Fibroblast of mammary gland (primary cell): ENCODE results near the gene ATXN1.
"Not testable (repeated sequence)": the region's sequence is repeated elsewhere in the genome, so short reads cannot be mapped to it uniquely, and the experiment has no call there.

Experiments
- DNase-seq: peaks from one replicate; pipeline ENCODE4 v3.0.0-alpha.2; 2010; ENCODE audit warnings: low read depth
- H3K4me3 ChIP-seq: 2 replicates; pipeline ENCODE4 v1.5.1; 2011; ENCODE audit warnings: low read depth, mild to moderate bottlenecking, low read length, moderate library complexity; ENCODE audit not compliant: control insufficient read depth
- TF ChIP-seq, protein P1 (sequence below): conservative IDR thresholded peaks from 2 replicates; pipeline ENCODE4 v1.5.1; 2011; ENCODE audit warnings: low read depth, low read length, inconsistent platforms; ENCODE audit not compliant: control insufficient read depth, insufficient read depth

ATXN1 gene

DNA sequence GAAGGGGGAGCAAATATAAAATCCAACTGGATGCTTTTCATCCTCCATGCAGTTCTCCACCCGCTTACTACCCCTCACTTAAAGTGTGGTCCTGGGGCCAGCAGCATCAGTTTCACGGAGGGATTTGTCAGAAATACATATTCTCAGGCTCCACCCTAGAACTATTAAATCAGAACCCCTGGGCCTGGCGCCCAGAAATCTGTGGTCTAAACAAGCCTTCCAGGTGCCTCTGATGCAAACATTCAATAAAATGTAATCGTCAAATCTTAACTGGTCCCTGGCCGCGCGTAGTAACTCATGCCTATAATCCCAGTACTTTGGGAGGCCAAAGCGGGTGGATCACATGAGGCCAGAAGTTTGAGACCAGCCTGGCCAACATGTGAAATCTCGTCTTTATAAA, 47.7 kb downstream of the ATXN1 start:
- H3K4me3 ChIP-seq, result no peak overlapping the region
- DNase-seq, result peak; percentile 30
- TF ChIP-seq, protein P1, sequence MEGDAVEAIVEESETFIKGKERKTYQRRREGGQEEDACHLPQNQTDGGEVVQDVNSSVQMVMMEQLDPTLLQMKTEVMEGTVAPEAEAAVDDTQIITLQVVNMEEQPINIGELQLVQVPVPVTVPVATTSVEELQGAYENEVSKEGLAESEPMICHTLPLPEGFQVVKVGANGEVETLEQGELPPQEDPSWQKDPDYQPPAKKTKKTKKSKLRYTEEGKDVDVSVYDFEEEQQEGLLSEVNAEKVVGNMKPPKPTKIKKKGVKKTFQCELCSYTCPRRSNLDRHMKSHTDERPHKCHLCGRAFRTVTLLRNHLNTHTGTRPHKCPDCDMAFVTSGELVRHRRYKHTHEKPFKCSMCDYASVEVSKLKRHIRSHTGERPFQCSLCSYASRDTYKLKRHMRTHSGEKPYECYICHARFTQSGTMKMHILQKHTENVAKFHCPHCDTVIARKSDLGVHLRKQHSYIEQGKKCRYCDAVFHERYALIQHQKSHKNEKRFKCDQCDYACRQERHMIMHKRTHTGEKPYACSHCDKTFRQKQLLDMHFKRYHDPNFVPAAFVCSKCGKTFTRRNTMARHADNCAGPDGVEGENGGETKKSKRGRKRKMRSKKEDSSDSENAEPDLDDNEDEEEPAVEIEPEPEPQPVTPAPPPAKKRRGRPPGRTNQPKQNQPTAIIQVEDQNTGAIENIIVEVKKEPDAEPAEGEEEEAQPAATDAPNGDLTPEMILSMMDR, result no peak

DNA sequence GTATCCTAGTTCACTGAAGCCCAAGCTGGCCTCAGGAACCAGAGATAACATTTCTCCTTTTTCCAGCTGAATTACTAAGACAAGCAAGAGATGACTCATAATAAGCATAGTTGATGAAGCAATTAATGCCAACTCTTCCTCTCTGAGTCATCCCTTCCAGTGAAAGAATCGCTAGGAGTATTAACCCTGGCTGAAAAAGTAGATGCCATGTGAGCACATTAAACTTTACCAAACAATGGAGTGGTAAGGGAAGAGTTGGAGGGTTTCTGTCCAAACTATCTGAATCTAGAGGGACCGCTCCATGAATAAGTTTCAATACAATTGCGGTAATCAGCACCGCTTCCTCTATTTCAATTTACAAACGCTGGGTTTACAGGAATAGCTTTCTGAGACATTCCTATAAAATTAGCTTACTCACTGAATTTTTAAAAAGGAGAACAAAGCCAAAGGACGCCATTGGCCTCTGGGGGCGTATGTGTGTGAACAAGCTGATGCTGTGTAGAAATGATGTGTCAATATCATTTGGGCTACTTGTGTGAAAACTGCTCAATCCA, 48.3 kb downstream of the ATXN1 start:
- DNase-seq, result peak; percentile 96
- H3K4me3 ChIP-seq, result peak overlapping the region; percentile 28
- TF ChIP-seq, protein P1, result peak; percentile 48

DNA sequence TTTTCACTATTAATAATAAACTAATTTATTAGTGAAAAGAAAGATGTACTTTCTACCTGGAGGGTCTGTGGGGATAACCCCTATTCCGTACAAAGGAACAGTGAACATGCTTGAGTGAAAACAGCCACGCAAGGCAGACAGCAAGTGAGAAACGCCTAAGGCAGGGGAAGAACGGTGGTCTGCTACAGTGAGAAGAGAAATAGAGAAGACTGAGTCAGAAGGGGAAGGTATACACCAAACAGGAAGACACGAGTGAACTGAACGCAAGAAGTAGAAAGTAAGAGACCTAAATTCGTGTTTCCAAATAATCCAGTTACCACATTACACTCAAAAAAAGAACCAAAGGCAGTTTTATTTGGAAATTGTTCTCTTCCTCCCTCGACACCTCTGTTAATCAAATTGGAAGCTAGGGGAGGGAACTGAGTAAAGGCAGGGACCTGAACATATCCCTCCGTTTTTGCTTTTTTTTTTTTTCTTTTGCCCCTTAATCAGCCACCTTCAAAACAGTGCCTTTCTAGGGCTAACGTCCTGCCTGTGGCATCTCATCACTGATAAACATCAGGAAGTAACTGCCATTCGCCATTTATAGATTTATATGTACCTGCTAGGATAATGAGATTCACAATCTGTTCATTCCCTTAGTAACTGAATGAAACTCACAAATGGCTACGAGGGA, 48.9 kb downstream of the ATXN1 start:
- TF ChIP-seq, protein P1, result no peak
- peak overlapping the region; percentile 28 for H3K4me3 ChIP-seq
- peak; percentile 25 for DNase-seq

DNA sequence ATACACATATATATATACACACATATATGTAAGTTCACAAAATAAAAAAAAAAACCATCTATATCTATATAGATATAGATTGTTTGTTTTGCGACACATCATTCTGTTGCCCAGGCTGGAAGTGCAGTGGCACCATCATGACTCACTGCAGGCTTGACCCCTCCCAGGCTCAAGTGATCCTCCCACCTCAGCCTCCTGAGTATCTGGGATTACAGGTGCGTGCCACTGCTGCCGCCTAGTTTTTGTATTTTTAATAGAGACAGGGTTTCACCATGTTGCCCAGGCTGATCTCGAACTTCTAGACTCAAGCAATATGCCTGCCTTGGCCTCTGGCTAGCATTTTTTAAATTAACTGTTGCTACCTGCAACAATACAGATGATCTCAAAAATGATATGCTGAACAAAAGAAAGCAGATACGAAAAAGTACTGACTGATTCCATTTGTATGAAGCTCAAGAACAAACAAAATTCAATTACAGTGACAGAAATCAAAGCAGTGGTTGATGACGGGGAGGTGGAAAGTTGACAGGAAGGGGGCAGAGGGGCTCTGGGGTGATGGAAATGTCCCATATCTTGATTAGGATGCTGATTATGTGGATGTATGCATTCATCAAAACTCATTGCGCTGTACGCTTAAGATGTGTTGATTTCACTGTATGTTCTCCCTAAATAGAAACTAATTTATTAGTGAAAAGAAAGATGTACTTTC, 49.6 kb downstream of the ATXN1 start:
- DNase-seq, result peak; percentile 38
- TF ChIP-seq, protein P1, result no peak
- H3K4me3 ChIP-seq, result no peak overlapping the region

DNA sequence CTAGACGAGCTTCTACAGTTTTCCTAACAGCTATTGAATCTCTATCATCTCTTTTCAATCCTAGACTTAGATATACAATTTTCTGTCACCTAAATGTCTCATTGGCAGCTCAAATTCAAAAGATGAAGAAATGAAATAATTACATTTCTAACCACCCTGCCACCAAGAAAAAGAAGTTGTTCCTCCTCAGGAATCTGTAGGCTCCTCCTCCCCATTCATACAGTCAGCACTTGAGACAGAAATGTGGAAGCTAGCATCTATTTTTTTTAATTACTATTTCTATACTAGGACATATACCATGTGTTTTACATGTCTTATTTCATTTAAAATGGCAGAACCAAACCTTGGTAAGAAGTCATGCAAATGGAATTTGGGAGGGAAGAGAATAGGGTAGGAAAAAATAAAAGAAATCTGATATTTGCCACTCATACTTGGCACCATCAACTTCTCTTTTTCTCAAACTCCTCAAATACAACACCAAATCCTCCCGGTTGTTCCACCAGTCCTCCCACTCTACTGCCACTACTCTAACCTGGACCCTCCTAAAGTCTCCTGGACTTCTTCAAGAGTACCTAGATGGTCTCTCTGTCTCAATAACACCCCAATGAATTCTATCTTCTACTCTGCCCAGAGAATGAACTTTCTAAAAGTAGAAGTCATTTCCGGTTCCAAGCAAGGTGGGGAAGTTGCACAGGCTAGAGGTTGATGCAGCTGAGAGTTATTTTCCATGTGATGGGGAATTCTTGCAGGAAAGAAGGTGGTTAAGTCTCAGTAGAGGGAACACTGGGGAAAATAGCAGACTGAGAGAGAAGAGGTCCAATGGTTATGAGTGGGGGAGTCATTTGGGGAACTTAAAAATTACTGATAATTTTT, 54.1 kb downstream of the ATXN1 start:
- H3K4me3 ChIP-seq, result no peak overlapping the region
- TF ChIP-seq, protein P1, result no peak
- DNase-seq, result no peak

DNA sequence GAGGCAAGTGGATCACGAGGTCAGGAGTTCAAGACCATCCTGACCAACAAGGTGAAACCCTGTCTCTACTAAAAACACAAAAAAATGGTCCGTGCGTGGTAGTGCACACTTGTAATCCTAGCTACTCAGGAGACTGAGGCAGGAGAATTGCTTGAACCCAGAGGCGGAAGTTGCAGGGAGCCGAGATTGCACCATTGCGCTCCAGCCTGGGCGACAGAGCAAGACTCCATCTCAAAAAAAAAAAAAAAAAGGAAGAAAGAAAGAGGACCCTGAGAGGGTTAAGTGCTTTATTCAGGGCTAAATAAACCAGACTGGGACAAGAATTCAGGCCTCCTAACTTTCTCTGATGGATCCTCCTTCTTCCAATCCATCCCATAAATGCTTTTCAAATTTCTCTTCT, 54.8 kb downstream of the ATXN1 start:
- DNase-seq, H3K4me3 ChIP-seq: not testable (repeated sequence)
